Smooth muscle cell (in vitro differentiated cells): ENCODE data around the gene MMP24OS. TPM values are rescaled to one million over a fixed set of nuclear protein-coding genes. Genes with fewer than 3 reads are reported as not detected.

Experiments
- DNase-seq: peaks from one replicate; lab custom pipeline; 2025; ENCODE audit not compliant: unreplicated experiment; lab: John Stamatoyannopoulos, UW
- H2AFZ ChIP-seq: fragments of 200-600 bp; sonication (generic); 2 replicates; pipeline ENCODE4 v1.6.0; 2016; ENCODE audit warnings: antibody characterized with exemption, low read depth, mild to moderate bottlenecking
- H3F3A ChIP-seq: fragments of 200-600 bp; sonication (generic); 2 replicates; pipeline ENCODE4 v1.6.0; 2017; ENCODE audit warnings: antibody characterized with exemption, low read depth
- H3K27ac ChIP-seq: fragments of 200-600 bp; sonication (generic); 2 replicates; pipeline ENCODE4 v1.5.1; 2016; ENCODE audit warnings: low read depth, mild to moderate bottlenecking
- H3K27me3 ChIP-seq: fragments of 200-600 bp; sonication (generic); 2 replicates; pipeline ENCODE4 v1.6.1; 2016; ENCODE audit warnings: low read depth, mild to moderate bottlenecking
- H3K36me3 ChIP-seq: fragments of 200-600 bp; sonication (generic); 2 replicates; pipeline ENCODE4 v1.5.1; 2016; ENCODE audit warnings: low read depth
- H3K4me1 ChIP-seq: fragments of 200-600 bp; sonication (generic); 2 replicates; pipeline ENCODE4 v1.5.1; 2016; ENCODE audit warnings: low read depth
- H3K4me2 ChIP-seq: fragments of 200-600 bp; sonication (generic); 2 replicates; pipeline ENCODE4 v1.6.0; 2016; ENCODE audit warnings: mild to moderate bottlenecking
- H3K4me3 ChIP-seq: fragments of 200-600 bp; sonication (generic); 2 replicates; pipeline ENCODE4 v1.5.1; 2016; ENCODE audit warnings: mild to moderate bottlenecking
- H3K79me2 ChIP-seq: fragments of 200-600 bp; sonication (generic); 2 replicates; pipeline ENCODE4 v1.6.0; 2016; ENCODE audit warnings: low read depth, mild to moderate bottlenecking
- H3K9ac ChIP-seq: fragments of 200-600 bp; sonication (generic); 2 replicates; pipeline ENCODE4 v1.6.0; 2016; ENCODE audit warnings: low read depth
- H3K9me3 ChIP-seq: fragments of 200-600 bp; sonication (generic); replicated peaks from 2 replicates; pipeline ENCODE4 v1.5.1; 2016; ENCODE audit warnings: low read depth
- H4K20me1 ChIP-seq: fragments of 200-600 bp; sonication (generic); 2 replicates; pipeline ENCODE4 v1.6.0; 2016; ENCODE audit warnings: low read depth
- WGBS: methylation state at CpG from one replicate; pipeline ENCODE4 v1.1.7; 2016; ENCODE audit warnings: low lambda C conversion rate; 5-methylcytosine and 5-hydroxymethylcytosine counted together
- polyA plus RNA-seq: library from polyadenylated mRNA; unstranded; fragments of >200 nt; fragmentation: Nextera tagmentation; extraction: Ambion mirVana; gene quantifications from 2 replicates; pipeline ENCODE4 v1.2.1, GENCODE V29; 2016
- total RNA-seq: library from RNA; depleted of rRNA; stranded (reverse); fragments of >200 nt; gene quantifications from 2 replicates; pipeline ENCODE4 v1.2.3, GENCODE V29; 2014
- TF ChIP-seq, protein P1 (sequence below): fragments of 200-600 bp; sonication (generic); IDR thresholded peaks from 2 replicates; pipeline ENCODE4 v1.5.1; 2017; ENCODE audit warnings: borderline replicate concordance, mild to moderate bottlenecking, antibody characterized with exemption; ENCODE audit not compliant: insufficient read depth, poor library complexity, severe bottlenecking

The MMP24OS gene
- total and polyA plus RNA-seq, 2 experiments from 2014 or later: 14.3 to 44.7 TPM

DNA sequence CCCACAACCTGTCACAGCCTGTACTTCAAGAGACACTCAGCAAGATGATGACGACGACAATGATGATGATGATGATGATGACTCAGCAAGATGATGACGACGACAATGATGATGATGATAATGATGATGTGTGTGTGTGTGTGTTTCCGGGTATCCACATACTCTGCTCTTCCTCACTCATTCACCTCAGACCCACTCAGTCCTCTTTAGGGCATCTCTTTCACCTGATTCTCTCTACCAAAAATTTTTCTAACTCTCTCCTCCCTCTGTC is 7.8 kb upstream of the MMP24OS start:
- 95% methylated on average over 5 of the region's 5 CpGs for WGBS
- Histone ChIP-seq H2AFZ (no peak overlapping the region), H3F3A (peaks cover 6% of the 10 kb centered on the region), H3K4me2 (peak overlapping the region; percentile 87), H4K20me1 (peaks cover 9% of the 10 kb centered on the region), H3K79me2 (peaks cover 34% of the 10 kb centered on the region), H3K4me3 (no peak overlapping the region), H3K9me3 (no peaks in the 10 kb centered on the region), H3K36me3 (no peaks in the 10 kb centered on the region), H3K9ac (no peak overlapping the region), H3K27ac (peak overlapping the region; percentile 33), H3K4me1 (peaks cover 8% of the 10 kb centered on the region), H3K27me3 (no peaks in the 10 kb centered on the region)
- no peak for DNase-seq
- TF ChIP-seq, protein P1, sequence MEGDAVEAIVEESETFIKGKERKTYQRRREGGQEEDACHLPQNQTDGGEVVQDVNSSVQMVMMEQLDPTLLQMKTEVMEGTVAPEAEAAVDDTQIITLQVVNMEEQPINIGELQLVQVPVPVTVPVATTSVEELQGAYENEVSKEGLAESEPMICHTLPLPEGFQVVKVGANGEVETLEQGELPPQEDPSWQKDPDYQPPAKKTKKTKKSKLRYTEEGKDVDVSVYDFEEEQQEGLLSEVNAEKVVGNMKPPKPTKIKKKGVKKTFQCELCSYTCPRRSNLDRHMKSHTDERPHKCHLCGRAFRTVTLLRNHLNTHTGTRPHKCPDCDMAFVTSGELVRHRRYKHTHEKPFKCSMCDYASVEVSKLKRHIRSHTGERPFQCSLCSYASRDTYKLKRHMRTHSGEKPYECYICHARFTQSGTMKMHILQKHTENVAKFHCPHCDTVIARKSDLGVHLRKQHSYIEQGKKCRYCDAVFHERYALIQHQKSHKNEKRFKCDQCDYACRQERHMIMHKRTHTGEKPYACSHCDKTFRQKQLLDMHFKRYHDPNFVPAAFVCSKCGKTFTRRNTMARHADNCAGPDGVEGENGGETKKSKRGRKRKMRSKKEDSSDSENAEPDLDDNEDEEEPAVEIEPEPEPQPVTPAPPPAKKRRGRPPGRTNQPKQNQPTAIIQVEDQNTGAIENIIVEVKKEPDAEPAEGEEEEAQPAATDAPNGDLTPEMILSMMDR: no peak

DNA sequence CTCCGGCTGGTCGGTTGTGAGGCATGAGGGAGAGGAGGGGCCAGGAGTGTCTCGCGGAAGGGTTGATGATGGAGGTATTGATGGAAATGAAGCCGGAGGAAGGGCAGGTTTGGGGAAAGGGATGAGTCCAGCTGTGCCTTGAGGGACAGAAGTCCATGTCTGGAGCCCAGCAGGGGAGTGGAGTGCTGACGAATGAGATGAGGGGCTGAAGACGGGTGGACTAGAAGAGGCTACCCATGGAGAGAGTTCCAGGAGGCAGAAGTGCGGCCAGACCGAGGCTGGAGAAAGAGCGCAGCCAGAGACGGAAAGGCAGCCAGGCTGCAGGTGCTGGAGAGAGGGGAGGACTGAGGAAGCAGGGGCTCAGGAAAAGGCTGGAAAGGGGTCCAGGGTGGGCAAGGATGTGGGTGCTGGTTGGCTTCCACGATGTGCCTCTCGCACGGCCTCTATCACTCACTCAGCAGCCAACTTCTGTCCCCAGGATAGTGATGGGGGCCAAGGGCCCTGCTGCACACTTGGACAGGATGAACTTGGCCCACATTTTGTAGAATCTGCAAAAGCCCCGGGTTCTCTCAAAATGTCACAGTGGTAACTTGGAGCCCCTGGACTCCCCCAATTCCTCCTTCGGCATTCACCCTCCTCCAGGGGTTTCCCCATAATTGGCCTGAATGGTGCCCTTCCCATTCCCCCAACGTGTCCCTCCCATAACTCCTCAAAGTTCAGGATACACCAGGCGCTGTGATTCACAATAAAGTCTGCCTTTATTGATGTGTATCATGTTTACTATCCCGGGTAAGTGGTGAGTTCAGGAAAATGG is 7.3 kb upstream of the MMP24OS start:
- H3K4me1 ChIP-seq: peaks cover 8% of the 10 kb centered on the region
- H3K27ac ChIP-seq: peak overlapping the region; percentile 57
- TF ChIP-seq, protein P1: no peak
- peaks cover 10% of the 10 kb centered on the region for H3F3A ChIP-seq
- peak overlapping the region; percentile 73 for H3K9ac ChIP-seq
- H3K27me3 ChIP-seq: no peaks in the 10 kb centered on the region
- H3K36me3 ChIP-seq: no peaks in the 10 kb centered on the region
- H4K20me1 ChIP-seq: peaks cover 13% of the 10 kb centered on the region
- peak overlapping the region; percentile 64 for H3K4me3 ChIP-seq
- DNase-seq: no peak
- H3K79me2 ChIP-seq: peaks cover 34% of the 10 kb centered on the region
- H3K4me2 ChIP-seq: peak overlapping the region; percentile 87
- WGBS: 47% methylated on average over 19 of the region's 19 CpGs
- no peaks in the 10 kb centered on the region for H3K9me3 ChIP-seq
- peak overlapping the region; percentile 74 for H2AFZ ChIP-seq

DNA sequence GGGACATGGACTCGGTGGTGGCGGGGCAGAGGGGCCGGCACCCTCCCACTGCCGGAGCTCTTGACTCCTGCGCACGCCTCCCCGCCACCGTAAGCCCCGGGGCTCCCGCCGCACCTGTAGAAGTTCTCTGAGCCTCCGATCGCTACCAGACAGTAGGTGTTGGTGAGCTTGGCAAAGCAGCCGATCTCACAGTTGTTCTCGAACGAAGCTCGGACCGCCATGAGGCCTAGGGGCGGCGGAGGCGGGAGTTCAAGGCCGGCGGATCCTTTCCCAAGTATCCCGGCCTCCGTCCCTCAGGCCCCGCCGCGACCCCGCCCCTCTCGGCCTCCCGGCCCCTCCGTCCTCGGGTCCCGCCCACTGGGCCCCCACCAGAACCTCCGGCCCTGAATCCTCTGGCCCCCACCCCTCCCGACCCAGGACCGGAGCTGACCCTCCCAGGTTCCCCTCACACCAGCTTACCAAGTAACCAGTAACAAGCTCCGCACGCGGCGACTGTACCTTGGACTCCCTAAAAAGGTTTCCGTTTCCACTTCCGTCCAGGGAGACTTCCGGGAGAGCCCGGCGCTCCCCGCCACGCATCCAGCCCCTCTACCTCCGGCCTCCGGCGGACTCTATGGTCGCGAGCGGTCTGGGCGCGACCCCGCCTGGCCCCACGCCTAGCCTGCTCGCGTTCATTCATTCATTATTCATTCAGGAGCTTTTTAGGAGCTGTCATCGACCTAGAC is 6.5 kb upstream of the MMP24OS start, which contains the start of gene EIF6:
Gene EIF6 (minus strand): TSS at position 506 of the 725 bp plus-strand sequence. CDS start 285 bp downstream, at position 221.
- Histone ChIP-seq H3F3A (peaks cover 18% of the 10 kb centered on the region), H3K9me3 (no peaks in the 10 kb centered on the region), H3K9ac (peak within 1 kb of the TSS; percentile 73), H3K27ac (peak within 1 kb of the TSS; percentile 57), H3K27me3 (no peaks in the 10 kb centered on the region), H3K4me3 (peak within 1 kb of the TSS; percentile 64), H3K36me3 (no peaks in the 10 kb centered on the region), H3K4me2 (peak within 1 kb of the TSS; percentile 87), H2AFZ (peak within 1 kb of the TSS; percentile 74), H4K20me1 (peaks cover 13% of the 10 kb centered on the region), H3K4me1 (peaks cover 8% of the 10 kb centered on the region), H3K79me2 (peaks cover 34% of the 10 kb centered on the region)
- 2% methylated on average over 42 of the region's 61 CpGs for WGBS
- TF ChIP-seq, protein P1: no peak
- peak; percentile 86 for DNase-seq
